Naive B cell (primary cell): Measurements from ENCODE around the gene GOLT1A. TPM values are rescaled to one million over a fixed set of nuclear protein-coding genes. Genes with fewer than 3 reads are reported as not detected.
A peak's percentile ranks its signal among the peaks of the same experiment; 100 is the strongest.
"Not testable (repeated sequence)": the region's sequence is repeated elsewhere in the genome, so short reads cannot be mapped to it uniquely, and the experiment has no call there.

Source experiments
- ATAC-seq, 2 donors: fragments of 150-1000 bp; cut with Tn5 transposase; 2 replicates each; pipeline ENCODE4 v1.10.0; 2021; ENCODE audit warnings: low read depth in 2 of 2, mild to moderate bottlenecking in 2 of 2, moderate library complexity in 2 of 2
- DNase-seq: peaks from one replicate; pipeline ENCODE4 v3.0.0; 2022
- H3K27ac Mint-ChIP-seq, 6 donors: one replicate each; pipeline ENCODE4 v1.8.0; 2020 to 2022; ENCODE audit warnings: mild to moderate bottlenecking in 6 of 6, mixed read lengths in 6 of 6, moderate library complexity in 5 of 6, inconsistent platforms in 2 of 6
- H3K27me3 Mint-ChIP-seq, 3 donors: one replicate each; pipeline ENCODE4 v1.8.0; 2021 to 2022; ENCODE audit warnings: mixed read lengths in 3 of 3, mild to moderate bottlenecking in 1 of 3
- H3K36me3 Mint-ChIP-seq, 2 donors: one replicate each; pipeline ENCODE4 v1.8.0; 2020 to 2022; ENCODE audit warnings: mixed read lengths in 2 of 2, inconsistent platforms in 1 of 2, mild to moderate bottlenecking in 1 of 2
- H3K4me1 Mint-ChIP-seq, 3 donors: one replicate each; pipeline ENCODE4 v1.8.0; 2020 to 2022; ENCODE audit warnings: mixed read lengths in 3 of 3, inconsistent platforms in 1 of 3, mild to moderate bottlenecking in 1 of 3, moderate library complexity in 1 of 3
- H3K4me3 Mint-ChIP-seq, 8 donors: one replicate each; pipeline ENCODE4 v1.8.0; 2020 to 2022; ENCODE audit warnings: mild to moderate bottlenecking in 8 of 8, mixed read lengths in 8 of 8, moderate library complexity in 8 of 8, inconsistent platforms in 2 of 8
- H3K9me3 Mint-ChIP-seq, 7 donors: one replicate each; pipeline ENCODE4 v1.8.0; 2020 to 2022; ENCODE audit warnings: mixed read lengths in 7 of 7, mild to moderate bottlenecking in 5 of 7, inconsistent platforms in 2 of 7, moderate library complexity in 1 of 7
- polyA plus RNA-seq, 6 donors: library from polyadenylated mRNA; unstranded; fragments of 300-500 nt; fragmentation: Illumina TruSeq; gene quantifications; one replicate each; pipeline ENCODE4 v1.2.3, GENCODE V29; 2021; ENCODE audit warnings: low read depth in 6 of 6

The GOLT1A gene
- polyA plus RNA-seq, 6 donors from 2014 or later = not detected

GRCh38 chr1:204239401-204239800, 25.6 kb upstream of the GOLT1A start:
- H3K36me3 Mint-ChIP-seq, H3K27ac Mint-ChIP-seq, H3K27me3 Mint-ChIP-seq, H3K4me3 Mint-ChIP-seq, H3K9me3 Mint-ChIP-seq, DNase-seq, ATAC-seq, H3K4me1 Mint-ChIP-seq: not testable (repeated sequence)

GRCh38 chr1:204238520-204238919, 24.7 kb upstream of the GOLT1A start:
- not testable (repeated sequence) for ATAC-seq, H3K36me3 Mint-ChIP-seq, H3K27me3 Mint-ChIP-seq, H3K9me3 Mint-ChIP-seq, DNase-seq, H3K4me1 Mint-ChIP-seq, H3K4me3 Mint-ChIP-seq, H3K27ac Mint-ChIP-seq

GRCh38 chr1:204237515-204237914, 23.7 kb upstream of the GOLT1A start:
- not testable (repeated sequence) for H3K27me3 Mint-ChIP-seq, H3K4me1 Mint-ChIP-seq, H3K27ac Mint-ChIP-seq, ATAC-seq, DNase-seq, H3K4me3 Mint-ChIP-seq, H3K36me3 Mint-ChIP-seq, H3K9me3 Mint-ChIP-seq

GRCh38 chr1:204232526-204232925, 18.7 kb upstream of the GOLT1A start:
- no peaks in the 10 kb centered on the region for H3K4me1 Mint-ChIP-seq
- no peaks in the 10 kb centered on the region for H3K36me3 Mint-ChIP-seq
- no peak overlapping the region for H3K4me3 Mint-ChIP-seq
- ATAC-seq (no peak), DNase-seq (no peak)
- peaks cover 0 to 8% (median 6%) of the 10 kb centered on the region in 3 donors for H3K27me3 Mint-ChIP-seq
- peaks cover 0 to 7% (median 3%) of the 10 kb centered on the region in 7 donors for H3K9me3 Mint-ChIP-seq
- no peak overlapping the region for H3K27ac Mint-ChIP-seq

GRCh38 chr1:204230211-204230610, 16.4 kb upstream of the GOLT1A start:
- DNase-seq (no peak), ATAC-seq (no peak)
- H3K27ac Mint-ChIP-seq = no peak overlapping the region
- no peaks in the 10 kb centered on the region for H3K4me1 Mint-ChIP-seq
- peaks cover 0 to 4% (median 3%) of the 10 kb centered on the region in 7 donors for H3K9me3 Mint-ChIP-seq
- H3K27me3 Mint-ChIP-seq = no peaks in the 10 kb centered on the region
- H3K4me3 Mint-ChIP-seq = no peak overlapping the region
- H3K36me3 Mint-ChIP-seq = no peaks in the 10 kb centered on the region

GRCh38 chr1:204228896-204229295, 15.1 kb upstream of the GOLT1A start:
- no peaks in the 10 kb centered on the region for H3K4me1 Mint-ChIP-seq
- H3K36me3 Mint-ChIP-seq = no peaks in the 10 kb centered on the region
- peaks cover 0 to 4% (median under 1%) of the 10 kb centered on the region in 7 donors for H3K9me3 Mint-ChIP-seq
- ATAC-seq (no peak), DNase-seq (no peak)
- no peak overlapping the region for H3K4me3 Mint-ChIP-seq
- no peak overlapping the region for H3K27ac Mint-ChIP-seq
- H3K27me3 Mint-ChIP-seq = no peaks in the 10 kb centered on the region

- ATAC-seq = no peak
- Mint-ChIP-seq H3K27me3 (no peaks in the 10 kb centered on the region), H3K9me3 (peaks cover 0 to 4% (median 0%) of the 10 kb centered on the region in 7 donors), H3K4me1 (no peaks in the 10 kb centered on the region), H3K36me3 (no peaks in the 10 kb centered on the region), H3K4me3 (no peak overlapping the region), H3K27ac (no peak overlapping the region)
- no peak for DNase-seq
These were observed 14.4 kb upstream of the GOLT1A start for GRCh38 chr1:204227996-204228785.

- H3K27ac Mint-ChIP-seq = peak overlapping the region in 2 of 6 donors; percentile 1 to 45
- H3K4me1 Mint-ChIP-seq = no peaks in the 10 kb centered on the region
- DNase-seq = no peak
- H3K27me3 Mint-ChIP-seq = peaks cover 0 to 7% (median 0%) of the 10 kb centered on the region in 3 donors
- H3K4me3 Mint-ChIP-seq = no peak overlapping the region
- H3K36me3 Mint-ChIP-seq = no peaks in the 10 kb centered on the region
- no peak for ATAC-seq
- peaks cover 0 to 4% (median 0%) of the 10 kb centered on the region in 7 donors for H3K9me3 Mint-ChIP-seq
These were observed 13.6 kb upstream of the GOLT1A start for GRCh38 chr1:204227351-204227750.

- no peaks in the 10 kb centered on the region for H3K36me3 Mint-ChIP-seq
- peaks cover 0 to 15% (median 0%) of the 10 kb centered on the region in 3 donors for H3K27me3 Mint-ChIP-seq
- DNase-seq (no peak), ATAC-seq (no peak)
- H3K9me3 Mint-ChIP-seq = no peaks in the 10 kb centered on the region
- H3K4me3 Mint-ChIP-seq = no peak overlapping the region
- H3K27ac Mint-ChIP-seq = no peak overlapping the region
- no peaks in the 10 kb centered on the region for H3K4me1 Mint-ChIP-seq
These were observed 12.3 kb upstream of the GOLT1A start for GRCh38 chr1:204225841-204226735.

GRCh38 chr1:204224655-204225054, 10.9 kb upstream of the GOLT1A start:
- no peak overlapping the region for H3K4me3 Mint-ChIP-seq
- peaks cover 0 to 20% (median 10%) of the 10 kb centered on the region in 3 donors for H3K27me3 Mint-ChIP-seq
- H3K9me3 Mint-ChIP-seq = no peaks in the 10 kb centered on the region
- H3K4me1 Mint-ChIP-seq = no peaks in the 10 kb centered on the region
- ATAC-seq = no peak
- no peak overlapping the region for H3K27ac Mint-ChIP-seq
- DNase-seq = no peak
- H3K36me3 Mint-ChIP-seq = no peaks in the 10 kb centered on the region

GRCh38 chr1:204223129-204223860, 9.5 kb upstream of the GOLT1A start:
- H3K27me3 Mint-ChIP-seq = peaks cover 3 to 20% (median 10%) of the 10 kb centered on the region in 3 donors
- H3K9me3 Mint-ChIP-seq = no peaks in the 10 kb centered on the region
- no peak overlapping the region for H3K27ac Mint-ChIP-seq
- no peaks in the 10 kb centered on the region for H3K4me1 Mint-ChIP-seq
- peak overlapping the region in 1 of 8 donors; percentile 77 for H3K4me3 Mint-ChIP-seq
- no peaks in the 10 kb centered on the region for H3K36me3 Mint-ChIP-seq
- no peak for ATAC-seq
- no peak for DNase-seq

GRCh38 chr1:204222764-204223055, 8.9 kb upstream of the GOLT1A start:
- no peaks in the 10 kb centered on the region for H3K4me1 Mint-ChIP-seq
- H3K9me3 Mint-ChIP-seq = no peaks in the 10 kb centered on the region
- ATAC-seq (no peak), DNase-seq (no peak)
- no peak overlapping the region for H3K4me3 Mint-ChIP-seq
- H3K27me3 Mint-ChIP-seq = peaks cover 5 to 26% (median 10%) of the 10 kb centered on the region in 3 donors
- no peaks in the 10 kb centered on the region for H3K36me3 Mint-ChIP-seq
- H3K27ac Mint-ChIP-seq = no peak overlapping the region

- no peak for ATAC-seq
- Mint-ChIP-seq H3K27me3 (peaks cover 5 to 29% (median 10%) of the 10 kb centered on the region in 3 donors), H3K36me3 (no peaks in the 10 kb centered on the region), H3K27ac (peak overlapping the region in 1 of 6 donors; percentile 60), H3K4me1 (no peaks in the 10 kb centered on the region), H3K9me3 (no peaks in the 10 kb centered on the region), H3K4me3 (peak overlapping the region in 1 of 8 donors; percentile 42)
- DNase-seq = no peak
These were observed 8.4 kb upstream of the GOLT1A start for GRCh38 chr1:204222006-204222763.
